ENCODE results near the gene KAZN.
"Not testable (repeated sequence)": the region's sequence is repeated elsewhere in the genome, so short reads cannot be mapped to it uniquely, and the experiment has no call there.

KAZN gene

DNA sequence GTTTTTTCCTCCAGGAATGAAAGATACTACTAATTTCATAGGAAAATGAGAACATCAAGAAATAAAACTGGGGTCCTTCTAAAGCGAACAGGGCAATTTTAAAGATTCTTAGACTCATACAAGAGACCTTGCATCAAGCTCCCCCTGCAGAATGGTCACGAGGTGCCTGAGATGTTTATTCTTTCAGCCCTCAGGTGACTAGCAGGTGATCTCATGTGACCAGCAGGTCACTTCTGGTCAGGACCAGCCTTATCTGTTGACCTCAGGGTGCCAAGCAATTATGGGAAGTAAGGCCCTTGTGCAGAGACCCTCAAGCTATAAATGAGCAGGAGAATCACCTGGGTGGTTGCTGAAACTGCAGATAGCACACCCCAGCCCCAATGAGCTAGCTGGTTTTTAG, 534.5 kb downstream of the KAZN start:
- no peak for ATAC-seq
- no peak for TF ChIP-seq TOX (CRISPR knock-in tag; IDR thresholded peaks at IDR 0.05; ENCODE audit: borderline replicate concordance)
- no peak for TF ChIP-seq ZNF8 (CRISPR knock-in tag; IDR thresholded peaks at IDR 0.05)
- no peak for TF ChIP-seq ZNF565 (CRISPR knock-in tag; conservative IDR thresholded peaks at IDR 0.05; ENCODE audit: low read depth)
- TF ChIP-seq GLIS3 (CRISPR knock-in tag; IDR thresholded peaks at IDR 0.05): no peak
- TF ChIP-seq ISL1 (CRISPR knock-in tag; IDR thresholded peaks at IDR 0.05): no peak
- TF ChIP-seq, protein P1, sequence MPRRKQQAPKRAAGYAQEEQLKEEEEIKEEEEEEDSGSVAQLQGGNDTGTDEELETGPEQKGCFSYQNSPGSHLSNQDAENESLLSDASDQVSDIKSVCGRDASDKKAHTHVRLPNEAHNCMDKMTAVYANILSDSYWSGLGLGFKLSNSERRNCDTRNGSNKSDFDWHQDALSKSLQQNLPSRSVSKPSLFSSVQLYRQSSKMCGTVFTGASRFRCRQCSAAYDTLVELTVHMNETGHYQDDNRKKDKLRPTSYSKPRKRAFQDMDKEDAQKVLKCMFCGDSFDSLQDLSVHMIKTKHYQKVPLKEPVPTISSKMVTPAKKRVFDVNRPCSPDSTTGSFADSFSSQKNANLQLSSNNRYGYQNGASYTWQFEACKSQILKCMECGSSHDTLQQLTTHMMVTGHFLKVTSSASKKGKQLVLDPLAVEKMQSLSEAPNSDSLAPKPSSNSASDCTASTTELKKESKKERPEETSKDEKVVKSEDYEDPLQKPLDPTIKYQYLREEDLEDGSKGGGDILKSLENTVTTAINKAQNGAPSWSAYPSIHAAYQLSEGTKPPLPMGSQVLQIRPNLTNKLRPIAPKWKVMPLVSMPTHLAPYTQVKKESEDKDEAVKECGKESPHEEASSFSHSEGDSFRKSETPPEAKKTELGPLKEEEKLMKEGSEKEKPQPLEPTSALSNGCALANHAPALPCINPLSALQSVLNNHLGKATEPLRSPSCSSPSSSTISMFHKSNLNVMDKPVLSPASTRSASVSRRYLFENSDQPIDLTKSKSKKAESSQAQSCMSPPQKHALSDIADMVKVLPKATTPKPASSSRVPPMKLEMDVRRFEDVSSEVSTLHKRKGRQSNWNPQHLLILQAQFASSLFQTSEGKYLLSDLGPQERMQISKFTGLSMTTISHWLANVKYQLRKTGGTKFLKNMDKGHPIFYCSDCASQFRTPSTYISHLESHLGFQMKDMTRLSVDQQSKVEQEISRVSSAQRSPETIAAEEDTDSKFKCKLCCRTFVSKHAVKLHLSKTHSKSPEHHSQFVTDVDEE (CRISPR knock-in tag; IDR thresholded peaks at IDR 0.05): no peak
- TF ChIP-seq RARB (CRISPR knock-in tag; IDR thresholded peaks at IDR 0.05): no peak
- no peak for TF ChIP-seq CSDC2 (CRISPR knock-in tag; IDR thresholded peaks at IDR 0.05)
- TF ChIP-seq SNAI2 (CRISPR knock-in tag; IDR thresholded peaks at IDR 0.05): no peak
- TF ChIP-seq ZNF70 (CRISPR knock-in tag; IDR thresholded peaks at IDR 0.05): no peak
- no peak for TF ChIP-seq ARNTL (CRISPR knock-in tag; IDR thresholded peaks at IDR 0.05; ENCODE audit: borderline replicate concordance, low read depth)
- TF ChIP-seq OSR1 (CRISPR knock-in tag; IDR thresholded peaks at IDR 0.05): no peak
- TF ChIP-seq ZFP3 (CRISPR knock-in tag; IDR thresholded peaks at IDR 0.05): no peak
- TF ChIP-seq, protein P2, sequence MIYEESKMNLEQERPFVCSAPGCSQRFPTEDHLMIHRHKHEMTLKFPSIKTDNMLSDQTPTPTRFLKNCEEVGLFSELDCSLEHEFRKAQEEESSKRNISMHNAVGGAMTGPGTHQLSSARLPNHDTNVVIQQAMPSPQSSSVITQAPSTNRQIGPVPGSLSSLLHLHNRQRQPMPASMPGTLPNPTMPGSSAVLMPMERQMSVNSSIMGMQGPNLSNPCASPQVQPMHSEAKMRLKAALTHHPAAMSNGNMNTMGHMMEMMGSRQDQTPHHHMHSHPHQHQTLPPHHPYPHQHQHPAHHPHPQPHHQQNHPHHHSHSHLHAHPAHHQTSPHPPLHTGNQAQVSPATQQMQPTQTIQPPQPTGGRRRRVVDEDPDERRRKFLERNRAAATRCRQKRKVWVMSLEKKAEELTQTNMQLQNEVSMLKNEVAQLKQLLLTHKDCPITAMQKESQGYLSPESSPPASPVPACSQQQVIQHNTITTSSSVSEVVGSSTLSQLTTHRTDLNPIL (CRISPR knock-in tag; IDR thresholded peaks at IDR 0.05; ENCODE audit: low read depth): no peak
- TF ChIP-seq PPARA (CRISPR knock-in tag; IDR thresholded peaks at IDR 0.05; ENCODE audit: borderline replicate concordance): no peak
- TF ChIP-seq PATZ1 (CRISPR knock-in tag; IDR thresholded peaks at IDR 0.05; ENCODE audit: borderline replicate concordance): no peak
- no peak for TF ChIP-seq POU6F1 (CRISPR knock-in tag; IDR thresholded peaks at IDR 0.05; ENCODE audit: borderline replicate concordance, low read depth)
- no peak for TF ChIP-seq ZFP30 (CRISPR knock-in tag; IDR thresholded peaks at IDR 0.05)
- TF ChIP-seq ESRRG (CRISPR knock-in tag; IDR thresholded peaks at IDR 0.05): no peak
- TF ChIP-seq, protein P3, sequence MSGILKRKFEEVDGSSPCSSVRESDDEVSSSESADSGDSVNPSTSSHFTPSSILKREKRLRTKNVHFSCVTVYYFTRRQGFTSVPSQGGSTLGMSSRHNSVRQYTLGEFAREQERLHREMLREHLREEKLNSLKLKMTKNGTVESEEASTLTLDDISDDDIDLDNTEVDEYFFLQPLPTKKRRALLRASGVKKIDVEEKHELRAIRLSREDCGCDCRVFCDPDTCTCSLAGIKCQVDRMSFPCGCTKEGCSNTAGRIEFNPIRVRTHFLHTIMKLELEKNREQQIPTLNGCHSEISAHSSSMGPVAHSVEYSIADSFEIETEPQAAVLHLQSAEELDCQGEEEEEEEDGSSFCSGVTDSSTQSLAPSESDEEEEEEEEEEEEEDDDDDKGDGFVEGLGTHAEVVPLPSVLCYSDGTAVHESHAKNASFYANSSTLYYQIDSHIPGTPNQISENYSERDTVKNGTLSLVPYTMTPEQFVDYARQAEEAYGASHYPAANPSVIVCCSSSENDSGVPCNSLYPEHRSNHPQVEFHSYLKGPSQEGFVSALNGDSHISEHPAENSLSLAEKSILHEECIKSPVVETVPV (CRISPR knock-in tag; IDR thresholded peaks at IDR 0.05): no peak

DNA sequence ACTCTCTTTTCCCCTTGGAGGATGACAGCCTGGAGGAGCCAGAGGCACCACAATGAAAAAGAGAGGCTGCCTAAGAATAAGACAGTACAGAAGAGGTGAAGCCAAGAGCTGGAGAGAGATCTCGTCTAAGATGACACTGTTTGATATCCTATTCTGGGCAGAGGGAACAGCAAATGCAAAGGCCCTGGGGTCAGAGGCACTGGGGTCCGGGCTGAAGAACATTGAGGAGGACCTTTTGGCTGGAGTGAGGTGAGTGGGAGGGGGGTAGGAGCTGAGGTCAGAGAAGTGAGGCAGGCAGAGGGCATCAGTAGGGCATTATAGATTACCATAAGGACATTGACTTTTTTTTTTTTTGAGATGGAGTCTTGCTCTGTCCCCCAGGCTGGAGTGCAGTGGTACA, 535.8 kb downstream of the KAZN start:
- TF ChIP-seq ZNF8 (CRISPR knock-in tag; IDR thresholded peaks at IDR 0.05) (no peak), RARB (CRISPR knock-in tag; IDR thresholded peaks at IDR 0.05) (no peak), TOX (CRISPR knock-in tag; IDR thresholded peaks at IDR 0.05; ENCODE audit: borderline replicate concordance) (no peak), POU6F1 (CRISPR knock-in tag; IDR thresholded peaks at IDR 0.05; ENCODE audit: borderline replicate concordance, low read depth) (no peak), BACH2 (CRISPR knock-in tag; IDR thresholded peaks at IDR 0.05; ENCODE audit: borderline replicate concordance) (no peak), CSDC2 (CRISPR knock-in tag; IDR thresholded peaks at IDR 0.05) (no peak), ZNF565 (CRISPR knock-in tag; conservative IDR thresholded peaks at IDR 0.05; ENCODE audit: low read depth) (no peak), TCF4 (CRISPR knock-in tag; IDR thresholded peaks at IDR 0.05; ENCODE audit: borderline replicate concordance) (no peak), GLIS3 (CRISPR knock-in tag; IDR thresholded peaks at IDR 0.05) (no peak), ZFP30 (CRISPR knock-in tag; IDR thresholded peaks at IDR 0.05) (no peak)
- TF ChIP-seq, protein P1 (CRISPR knock-in tag; IDR thresholded peaks at IDR 0.05): no peak
- ATAC-seq: no peak

DNA sequence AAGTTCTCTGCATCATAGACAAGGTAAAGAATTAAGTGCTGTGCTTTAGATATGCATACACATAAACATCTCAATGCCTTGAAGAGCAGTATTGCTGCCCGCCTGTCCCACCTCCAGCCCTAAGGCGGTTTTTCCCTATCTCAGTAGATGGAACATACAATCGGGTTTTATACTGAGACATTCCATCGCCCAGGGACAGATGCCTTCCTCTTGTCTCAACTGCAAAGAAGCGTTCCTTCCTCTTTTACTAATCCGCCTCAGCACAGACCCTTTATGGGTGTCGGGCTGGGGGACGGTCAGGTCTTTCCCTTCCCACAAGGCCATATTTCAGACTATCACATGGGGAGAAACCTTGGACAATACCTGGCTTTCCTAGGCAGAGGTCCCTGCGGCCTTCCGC, 537.1 kb downstream of the KAZN start:
- not testable (repeated sequence) for ATAC-seq
